Fibroblast of skin of right biceps (primary cell): ENCODE results near the gene MRPL54.
A peak's percentile ranks its signal among the peaks of the same experiment; 100 is the strongest.
"Not testable (repeated sequence)": the region's sequence is repeated elsewhere in the genome, so short reads cannot be mapped to it uniquely, and the experiment has no call there.

ENCODE experiments used
- DNase-seq: peaks from one replicate; pipeline ENCODE4 v3.0.0-alpha.2; 2013

Gene MRPL54

GRCh38 chr19:3743486-3743885 is 19.0 kb upstream of the MRPL54 start:
- no peak for DNase-seq

GRCh38 chr19:3745363-3746045 is 17.0 kb upstream of the MRPL54 start:
- DNase-seq = no peak

GRCh38 chr19:3746371-3747056 is 16.0 kb upstream of the MRPL54 start:
- DNase-seq = no peak

DNA sequence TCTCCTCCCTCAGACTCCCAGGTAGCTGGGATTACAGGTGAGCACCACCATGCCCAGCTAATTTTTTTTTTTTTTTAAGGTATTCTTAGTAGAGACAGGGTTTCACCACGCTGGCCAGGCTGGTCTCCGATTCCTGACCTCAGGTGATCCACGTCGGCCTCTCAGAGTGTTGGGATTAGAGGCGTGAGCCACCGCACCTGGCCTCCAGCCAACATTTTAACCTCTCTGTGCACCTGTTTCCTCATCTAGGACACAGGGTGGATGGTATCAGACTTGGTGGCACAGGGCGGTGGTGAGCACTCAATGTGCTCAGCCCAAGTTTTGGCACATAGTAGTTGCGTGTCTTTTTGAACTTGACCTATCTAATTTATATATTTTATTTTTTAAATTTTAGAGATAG is 13.5 kb upstream of the MRPL54 start:
- no peak for DNase-seq

DNA sequence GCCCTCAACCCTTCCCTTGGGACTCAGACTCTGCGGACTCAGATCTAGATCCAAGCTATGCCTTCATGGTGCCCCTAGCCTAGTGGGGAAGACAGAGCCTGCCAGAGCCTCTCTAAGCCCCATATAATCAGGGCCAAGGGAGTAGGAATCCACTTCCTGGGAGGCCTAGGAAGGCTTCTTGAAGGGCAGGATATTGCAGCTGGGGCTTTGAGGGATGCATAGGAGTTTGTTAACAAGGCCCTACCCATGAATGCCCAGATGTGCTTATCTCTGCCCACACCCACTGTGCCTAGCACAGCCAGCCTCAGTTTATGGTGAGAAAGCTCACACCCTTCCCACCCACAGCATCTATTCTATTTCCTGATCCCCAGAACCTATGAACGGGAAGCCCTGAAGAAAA is 12.3 kb upstream of the MRPL54 start:
- DNase-seq = no peak

DNA sequence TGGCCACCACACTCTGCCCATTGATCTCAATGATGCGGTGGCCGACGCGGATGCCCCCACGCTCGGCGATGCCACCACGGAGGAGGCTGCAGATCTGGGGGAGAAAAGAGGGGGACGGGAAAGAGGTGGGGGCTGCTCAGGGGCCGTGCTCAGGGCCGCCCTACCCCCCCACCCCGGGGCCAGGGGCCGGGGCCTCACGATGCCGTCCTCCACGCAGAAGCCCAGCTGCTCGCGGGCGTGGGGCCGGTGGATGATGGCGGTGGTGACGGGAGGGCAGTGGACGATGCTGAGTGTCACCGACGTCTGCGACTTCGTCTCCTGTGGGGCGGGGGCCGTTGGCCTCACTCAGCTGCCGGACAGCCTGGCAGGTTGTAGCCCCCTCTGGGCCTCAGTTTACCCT is 11.2 kb upstream of the MRPL54 start:
- no peak for DNase-seq

GRCh38 chr19:3752492-3752891 is 10.0 kb upstream of the MRPL54 start:
- no peak for DNase-seq

DNA sequence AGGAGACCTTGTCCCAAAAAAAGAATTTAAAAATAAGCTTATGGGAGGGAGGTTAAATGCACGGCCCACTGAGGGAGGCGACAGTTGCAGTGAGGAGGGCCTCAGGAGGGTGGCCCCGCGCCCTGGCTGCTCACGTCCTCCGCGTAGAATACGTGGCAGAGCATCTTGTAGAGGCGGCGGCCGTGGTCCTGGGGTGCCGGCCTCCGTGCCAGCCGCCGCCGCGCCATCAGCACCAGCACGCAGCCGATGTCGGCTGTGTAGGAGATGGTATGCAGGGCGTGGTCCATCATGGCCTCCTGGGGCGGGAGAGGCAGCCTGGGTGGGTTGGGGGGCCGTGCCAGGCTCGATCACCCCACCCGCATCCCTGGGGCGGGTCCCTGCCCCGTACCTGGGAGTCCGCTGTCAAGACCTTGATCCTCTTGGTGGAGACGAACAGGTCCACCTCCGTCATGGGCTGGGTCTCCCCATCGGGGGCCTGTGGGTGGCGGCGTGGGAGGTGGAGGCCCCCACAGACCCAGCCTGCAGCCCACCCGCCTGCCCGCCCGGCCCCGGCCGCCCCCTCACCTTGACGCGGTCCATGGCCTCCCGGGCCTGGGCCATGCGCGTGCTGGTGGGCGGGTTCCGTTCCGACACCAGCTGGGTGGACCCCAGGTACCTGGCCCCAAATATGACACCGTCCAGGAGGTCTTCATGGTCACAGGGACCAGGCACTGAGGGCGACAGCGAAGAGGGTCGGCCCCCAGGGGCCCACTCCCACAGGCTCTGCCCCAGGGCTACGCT is 8.7 kb upstream of the MRPL54 start:
- DNase-seq = no peak

DNA sequence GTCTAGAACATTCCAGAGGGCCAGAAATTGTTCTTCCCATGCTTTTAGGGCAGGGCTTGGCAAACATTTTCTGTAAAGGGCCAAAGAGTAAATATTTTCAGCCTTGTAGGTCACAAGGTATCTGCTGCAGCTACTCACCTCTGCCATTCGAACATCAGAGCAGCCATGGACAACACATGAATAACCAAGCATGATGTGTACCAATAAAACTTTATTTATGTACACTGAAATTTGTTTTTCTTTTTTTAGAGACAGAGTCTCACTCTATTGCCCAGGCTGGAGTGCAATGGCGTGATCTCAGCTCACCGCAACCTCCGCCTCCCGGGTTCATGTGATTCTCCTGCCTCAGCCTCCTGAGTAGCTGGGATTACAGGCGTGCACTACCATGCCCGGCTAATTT is 4.8 kb upstream of the MRPL54 start:
- DNase-seq = not testable (repeated sequence)

- DNase-seq = not testable (repeated sequence)
These were observed 4.2 kb upstream of the MRPL54 start for GRCh38 chr19:3758297-3758696.

DNA sequence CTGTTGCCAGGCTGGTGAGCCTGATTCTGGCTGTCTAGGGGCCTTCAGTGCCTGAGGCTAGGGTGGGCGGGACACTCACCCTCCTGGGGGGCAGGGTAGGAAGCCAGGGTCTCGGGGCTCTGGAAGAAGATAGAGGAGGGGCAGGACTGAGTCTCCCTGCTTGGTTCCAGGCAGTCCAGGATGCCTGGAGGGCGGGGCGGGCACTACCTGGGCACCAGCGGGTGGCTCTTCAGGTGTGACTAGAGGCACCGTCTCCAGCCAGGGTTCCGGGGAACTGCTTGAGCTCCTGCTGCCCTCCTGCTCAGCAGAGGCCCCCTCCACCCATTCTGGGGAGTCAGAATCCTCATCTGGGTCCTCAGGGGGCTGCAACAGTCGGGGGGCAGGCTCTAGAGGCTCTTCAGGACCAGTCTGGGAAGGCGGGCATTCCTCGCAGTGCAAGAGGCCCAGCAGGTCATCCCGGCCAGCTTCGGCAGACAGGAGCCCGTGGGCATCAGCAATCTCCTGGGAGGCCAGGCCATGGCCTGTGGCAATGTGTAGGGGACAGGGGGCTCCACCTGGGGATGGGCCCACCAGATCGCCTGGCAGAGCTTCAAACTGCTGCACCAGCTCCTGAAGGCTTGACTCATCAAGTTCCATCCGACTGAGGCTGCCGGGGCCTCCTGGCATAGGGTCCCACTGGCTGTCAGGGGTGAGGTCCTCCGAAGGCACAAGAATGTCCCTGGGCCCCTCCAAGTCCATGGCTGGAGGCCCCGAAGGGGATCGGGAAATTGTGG is 2.8 kb upstream of the MRPL54 start:
- DNase-seq = no peak

- no peak for DNase-seq
These were observed 1.6 kb upstream of the MRPL54 start for GRCh38 chr19:3760871-3761361.

GRCh38 chr19:3761382-3762129 is 926 bp upstream of the MRPL54 start, which contains the start of gene APBA3:
APBA3 (minus strand) TSS chr19:3761692; CDS start chr19:3760264, 1,428 bp downstream.
- DNase-seq = peak; percentile 87

- no peak for DNase-seq
These were observed 380 bp upstream of the MRPL54 start for GRCh38 chr19:3762130-3762473.

GRCh38 chr19:3765121-3765520 is 2.6 kb downstream of the MRPL54 start:
- no peak for DNase-seq

- DNase-seq = peak; percentile 11
These were observed 3.3 kb downstream of the MRPL54 start for GRCh38 chr19:3765757-3766156.

- DNase-seq = no peak
These were observed 4.0 kb downstream of the MRPL54 start for GRCh38 chr19:3766520-3766919.

- DNase-seq = no peak
These were observed 4.6 kb downstream of the MRPL54 start for GRCh38 chr19:3767050-3767449.

GRCh38 chr19:3768015-3768747 is 5.7 kb downstream of the MRPL54 start:
- DNase-seq = no peak

DNA sequence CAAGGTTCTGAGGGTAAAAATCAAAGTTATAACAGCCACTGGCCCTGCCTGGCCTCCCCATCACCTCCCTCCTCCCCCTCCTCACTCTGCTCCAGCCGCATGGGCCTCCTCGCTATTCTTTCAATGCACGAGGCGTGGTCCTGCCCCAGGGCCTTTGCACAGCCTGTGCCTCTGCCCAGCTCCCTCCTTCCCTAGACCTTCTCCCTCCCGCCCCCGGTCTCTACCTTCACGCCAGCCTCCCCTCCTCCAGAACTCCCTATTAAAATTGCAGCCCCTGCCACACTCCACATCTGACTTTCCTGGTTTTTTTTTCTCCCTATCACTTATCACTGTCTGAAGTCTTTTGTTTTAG is 6.2 kb downstream of the MRPL54 start:
- DNase-seq = no peak

GRCh38 chr19:3769494-3769893 is 7.0 kb downstream of the MRPL54 start:
- no peak for DNase-seq
